Measurements from ENCODE around the gene ALG3. TPM values are rescaled to one million over a fixed set of nuclear protein-coding genes. Genes with fewer than 3 reads are reported as not detected.

The ALG3 gene
- total RNA-seq, 1 donor from 2014 or later: 47.1 TPM

DNA sequence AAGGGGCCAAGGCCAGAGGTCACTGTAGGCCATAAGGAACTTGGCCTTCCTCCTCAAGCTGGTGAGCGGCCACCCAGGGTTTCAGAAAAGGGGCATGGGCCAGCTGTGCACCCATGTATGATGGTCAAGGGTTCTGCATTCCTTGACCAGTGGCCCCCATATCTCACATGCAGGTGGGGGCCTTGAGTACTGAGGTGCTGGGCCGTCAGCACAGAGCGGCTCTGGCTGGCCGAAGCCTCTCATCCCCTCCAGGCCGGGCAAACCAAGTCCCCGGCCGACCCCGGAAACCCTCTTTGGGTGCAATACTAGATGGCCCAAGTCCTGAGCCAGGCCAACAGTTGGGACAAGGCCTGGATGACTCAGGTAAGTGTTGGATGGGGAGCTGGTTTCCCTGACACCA, 9.5 kb downstream of the ALG3 start:
- Mint-ChIP-seq H3K4me3 (ENCODE audit: unreplicated experiment) (no peak overlapping the region), H3K9me3 (ENCODE audit: unreplicated experiment) (no peaks in the 10 kb centered on the region), H3K27me3 (ENCODE audit: low read depth, unreplicated experiment) (peaks cover 45% of the 10 kb centered on the region), H3K36me3 (ENCODE audit: low read depth, unreplicated experiment) (no peaks in the 10 kb centered on the region), H3K4me1 (ENCODE audit: low read depth, unreplicated experiment) (peaks cover under 1% of the 10 kb centered on the region), H3K27ac (ENCODE audit: unreplicated experiment) (no peak overlapping the region)
- Histone ChIP-seq H3K79me2 (ENCODE audit: insufficient read depth, low read length) (no peaks in the 10 kb centered on the region), H4K20me1 (ENCODE audit: insufficient read depth, low read length) (peaks cover 36% of the 10 kb centered on the region), H3K36me3 (ENCODE audit: insufficient read depth, low read length) (peaks cover 2% of the 10 kb centered on the region), H3K9ac (ENCODE audit: low read length) (no peak overlapping the region), H3K9me3 (ENCODE audit: insufficient read depth, low read depth, low read length) (no peaks in the 10 kb centered on the region), H3K4me1 (ENCODE audit: insufficient read depth, low read length) (no peaks in the 10 kb centered on the region), H3K27me3 (ENCODE audit: insufficient read depth, low read length) (peaks cover 4% of the 10 kb centered on the region), H2AFZ (ENCODE audit: low read depth, low read length) (no peak overlapping the region), H3K4me3 (ENCODE audit: insufficient read depth, low read depth, low read length) (no peak overlapping the region), H3K4me2 (ENCODE audit: low read length) (no peak overlapping the region), H3K27ac (ENCODE audit: low read depth, low read length) (no peak overlapping the region)
- FAIRE-seq: no peak
- no peak for DNase-seq (ENCODE audit: low read depth)
- TF ChIP-seq, protein P1, sequence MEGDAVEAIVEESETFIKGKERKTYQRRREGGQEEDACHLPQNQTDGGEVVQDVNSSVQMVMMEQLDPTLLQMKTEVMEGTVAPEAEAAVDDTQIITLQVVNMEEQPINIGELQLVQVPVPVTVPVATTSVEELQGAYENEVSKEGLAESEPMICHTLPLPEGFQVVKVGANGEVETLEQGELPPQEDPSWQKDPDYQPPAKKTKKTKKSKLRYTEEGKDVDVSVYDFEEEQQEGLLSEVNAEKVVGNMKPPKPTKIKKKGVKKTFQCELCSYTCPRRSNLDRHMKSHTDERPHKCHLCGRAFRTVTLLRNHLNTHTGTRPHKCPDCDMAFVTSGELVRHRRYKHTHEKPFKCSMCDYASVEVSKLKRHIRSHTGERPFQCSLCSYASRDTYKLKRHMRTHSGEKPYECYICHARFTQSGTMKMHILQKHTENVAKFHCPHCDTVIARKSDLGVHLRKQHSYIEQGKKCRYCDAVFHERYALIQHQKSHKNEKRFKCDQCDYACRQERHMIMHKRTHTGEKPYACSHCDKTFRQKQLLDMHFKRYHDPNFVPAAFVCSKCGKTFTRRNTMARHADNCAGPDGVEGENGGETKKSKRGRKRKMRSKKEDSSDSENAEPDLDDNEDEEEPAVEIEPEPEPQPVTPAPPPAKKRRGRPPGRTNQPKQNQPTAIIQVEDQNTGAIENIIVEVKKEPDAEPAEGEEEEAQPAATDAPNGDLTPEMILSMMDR (IDR thresholded peaks at IDR 0.05; ENCODE audit: insufficient read depth, low read depth, low read length): no peak
- TF ChIP-seq EZH2 (IDR thresholded peaks at IDR 0.05; ENCODE audit: insufficient read depth, low read length): no peak

- Histone ChIP-seq H4K20me1 (ENCODE audit: insufficient read depth, low read length) (peaks cover 30% of the 10 kb centered on the region), H3K4me3 (ENCODE audit: insufficient read depth, low read depth, low read length) (no peak overlapping the region), H3K4me1 (ENCODE audit: insufficient read depth, low read length) (no peaks in the 10 kb centered on the region), H3K27ac (ENCODE audit: low read depth, low read length) (no peak overlapping the region), H2AFZ (ENCODE audit: low read depth, low read length) (no peak overlapping the region), H3K79me2 (ENCODE audit: insufficient read depth, low read length) (no peaks in the 10 kb centered on the region), H3K36me3 (ENCODE audit: insufficient read depth, low read length) (no peaks in the 10 kb centered on the region), H3K9ac (ENCODE audit: low read length) (no peak overlapping the region), H3K4me2 (ENCODE audit: low read length) (no peak overlapping the region), H3K27me3 (ENCODE audit: insufficient read depth, low read length) (peaks cover 4% of the 10 kb centered on the region), H3K9me3 (ENCODE audit: insufficient read depth, low read depth, low read length) (no peaks in the 10 kb centered on the region)
- Mint-ChIP-seq H3K4me3 (ENCODE audit: unreplicated experiment) (no peak overlapping the region), H3K27ac (ENCODE audit: unreplicated experiment) (no peak overlapping the region), H3K4me1 (ENCODE audit: low read depth, unreplicated experiment) (peaks cover 4% of the 10 kb centered on the region), H3K36me3 (ENCODE audit: low read depth, unreplicated experiment) (no peaks in the 10 kb centered on the region), H3K27me3 (ENCODE audit: low read depth, unreplicated experiment) (peaks cover 50% of the 10 kb centered on the region), H3K9me3 (ENCODE audit: unreplicated experiment) (no peaks in the 10 kb centered on the region)
- no peak for FAIRE-seq
- TF ChIP-seq EZH2 (IDR thresholded peaks at IDR 0.05; ENCODE audit: insufficient read depth, low read length): no peak
- TF ChIP-seq, protein P1 (IDR thresholded peaks at IDR 0.05; ENCODE audit: insufficient read depth, low read depth, low read length): no peak
- no peak for DNase-seq (ENCODE audit: low read depth)
These were observed 10.4 kb downstream of the ALG3 start for GRCh38 chr3:184238246-184238818.

GRCh38 chr3:184237807-184238206, 11.0 kb downstream of the ALG3 start:
- Histone ChIP-seq H3K4me1 (ENCODE audit: insufficient read depth, low read length) (no peaks in the 10 kb centered on the region), H3K36me3 (ENCODE audit: insufficient read depth, low read length) (no peaks in the 10 kb centered on the region), H3K79me2 (ENCODE audit: insufficient read depth, low read length) (no peaks in the 10 kb centered on the region), H3K27ac (ENCODE audit: low read depth, low read length) (no peak overlapping the region), H2AFZ (ENCODE audit: low read depth, low read length) (no peak overlapping the region), H4K20me1 (ENCODE audit: insufficient read depth, low read length) (peaks cover 29% of the 10 kb centered on the region), H3K4me3 (ENCODE audit: insufficient read depth, low read depth, low read length) (no peak overlapping the region), H3K9ac (ENCODE audit: low read length) (no peak overlapping the region), H3K4me2 (ENCODE audit: low read length) (no peak overlapping the region), H3K9me3 (ENCODE audit: insufficient read depth, low read depth, low read length) (no peaks in the 10 kb centered on the region), H3K27me3 (ENCODE audit: insufficient read depth, low read length) (peaks cover 5% of the 10 kb centered on the region)
- H3K36me3 Mint-ChIP-seq (ENCODE audit: low read depth, unreplicated experiment): no peaks in the 10 kb centered on the region
- DNase-seq (ENCODE audit: low read depth) (no peak), FAIRE-seq (no peak)
- peaks cover 4% of the 10 kb centered on the region for H3K4me1 Mint-ChIP-seq (ENCODE audit: low read depth, unreplicated experiment)
- TF ChIP-seq, protein P1 (IDR thresholded peaks at IDR 0.05; ENCODE audit: insufficient read depth, low read depth, low read length): no peak
- no peak for TF ChIP-seq EZH2 (IDR thresholded peaks at IDR 0.05; ENCODE audit: insufficient read depth, low read length)
- H3K27me3 Mint-ChIP-seq (ENCODE audit: low read depth, unreplicated experiment): peaks cover 51% of the 10 kb centered on the region
- no peak overlapping the region for H3K27ac Mint-ChIP-seq (ENCODE audit: unreplicated experiment)
- no peak overlapping the region for H3K4me3 Mint-ChIP-seq (ENCODE audit: unreplicated experiment)
- H3K9me3 Mint-ChIP-seq (ENCODE audit: unreplicated experiment): no peaks in the 10 kb centered on the region

All from astrocyte (in vitro differentiated cells and primary cell).